Hematopoietic multipotent progenitor cell treated with erythropoietin and hydrocortisone succinate and interleukin-3 and kit ligand, for 17 days (in vitro differentiated cells): ENCODE measurements around the gene CHST11.

Experiments used
- DNase-seq: peaks from one replicate; pipeline ENCODE4 v3.0.0-alpha.2; 2015; ENCODE audit warnings: low spot score

Gene CHST11

GRCh38 chr12:104701756-104702155 lies 245.0 kb downstream of the CHST11 start:
- peak; percentile 17 for DNase-seq

GRCh38 chr12:104702565-104703139 lies 245.9 kb downstream of the CHST11 start:
- DNase-seq: no peak

- DNase-seq: no peak
Observed at GRCh38 chr12:104703372-104703771, 246.6 kb downstream of the CHST11 start.

- no peak for DNase-seq
Observed at GRCh38 chr12:104704224-104704779, 247.6 kb downstream of the CHST11 start.

GRCh38 chr12:104707194-104707593 lies 250.4 kb downstream of the CHST11 start:
- DNase-seq: no peak

GRCh38 chr12:104707794-104708558 lies 251.2 kb downstream of the CHST11 start:
- no peak for DNase-seq

- DNase-seq: no peak
Observed at GRCh38 chr12:104708891-104709290, 252.1 kb downstream of the CHST11 start.

GRCh38 chr12:104709692-104710435 lies 253.1 kb downstream of the CHST11 start:
- no peak for DNase-seq

- no peak for DNase-seq
Observed at GRCh38 chr12:104710940-104711689, 254.4 kb downstream of the CHST11 start.

- no peak for DNase-seq
Observed at GRCh38 chr12:104712477-104712876, 255.7 kb downstream of the CHST11 start.

GRCh38 chr12:104712968-104713367 lies 256.2 kb downstream of the CHST11 start:
- DNase-seq: no peak

GRCh38 chr12:104713444-104713843 lies 256.7 kb downstream of the CHST11 start:
- no peak for DNase-seq

GRCh38 chr12:104714369-104714768 lies 257.6 kb downstream of the CHST11 start:
- no peak for DNase-seq

GRCh38 chr12:104716172-104716571 lies 259.4 kb downstream of the CHST11 start:
- DNase-seq: no peak

- DNase-seq: no peak
Observed at GRCh38 chr12:104718304-104718929, 261.7 kb downstream of the CHST11 start.

GRCh38 chr12:104719700-104720338 lies 263.1 kb downstream of the CHST11 start:
- no peak for DNase-seq

GRCh38 chr12:104720339-104721038 lies 263.7 kb downstream of the CHST11 start:
- DNase-seq: no peak

GRCh38 chr12:104721039-104721405 lies 264.3 kb downstream of the CHST11 start:
- DNase-seq: no peak

GRCh38 chr12:104721936-104722335 lies 265.2 kb downstream of the CHST11 start:
- no peak for DNase-seq
